SU-DHL-6 (cell line): ENCODE measurements around the gene RIPK3.

ENCODE experiments used
- H2AFZ ChIP-seq: fragments of 200-600 bp; sonication (generic); 2 replicates; pipeline ENCODE4 v1.6.1; 2014; ENCODE audit warnings: low read depth, mild to moderate bottlenecking, moderate library complexity, mixed read lengths, antibody characterized with exemption, low read length; ENCODE audit not compliant: severe bottlenecking
- H3F3A ChIP-seq: fragments of 200-600 bp; shearing (Covaris generic); 2 replicates; pipeline ENCODE4 v1.6.0; 2016; ENCODE audit warnings: antibody characterized with exemption, mild to moderate bottlenecking; ENCODE audit not compliant: insufficient read depth
- H3K27ac ChIP-seq: fragments of 200-600 bp; sonication (generic); 2 replicates; pipeline ENCODE4 v1.5.1; 2016; ENCODE audit warnings: low read depth, mild to moderate bottlenecking, low read length, moderate library complexity, mixed read lengths
- H3K27me3 ChIP-seq: fragments of 200-600 bp; sonication (generic), shearing (Covaris generic); 2 replicates; pipeline ENCODE4 v1.6.0; 2014; ENCODE audit warnings: mild to moderate bottlenecking, low read length
- H3K36me3 ChIP-seq: fragments of 200-600 bp; sonication (generic); 2 replicates; pipeline ENCODE4 v1.6.1; 2014; ENCODE audit warnings: mild to moderate bottlenecking, low read length, mixed read lengths
- H3K4me2 ChIP-seq: fragments of 300-600, 200-600 bp; shearing (Covaris generic), sonication (generic); 2 replicates; pipeline ENCODE4 v1.6.0; 2014; ENCODE audit warnings: low read length, low read depth, mild to moderate bottlenecking; ENCODE audit not compliant: poor library complexity, severe bottlenecking
- H3K4me3 ChIP-seq: fragments of 200-600 bp; sonication (generic); 2 replicates; pipeline ENCODE4 v1.5.1; 2014; ENCODE audit warnings: antibody characterized with exemption, low read length, mild to moderate bottlenecking, mixed read lengths; ENCODE audit not compliant: insufficient read depth, poor library complexity, severe bottlenecking
- H3K79me2 ChIP-seq: fragments of 200-600 bp; sonication (generic); 2 replicates; pipeline ENCODE4 v1.6.1; 2014; ENCODE audit warnings: mild to moderate bottlenecking, low read length, moderate library complexity; ENCODE audit not compliant: insufficient read depth
- H3K9ac ChIP-seq: fragments of 200-600 bp; sonication (generic); 2 replicates; pipeline ENCODE4 v1.7.0; 2014; ENCODE audit warnings: mild to moderate bottlenecking, low read length
- H3K9me2 ChIP-seq: fragments of 200-600 bp; sonication (generic); replicated peaks from 2 replicates; pipeline ENCODE4 v1.6.1; 2014; ENCODE audit warnings: low read length; ENCODE audit not compliant: insufficient read depth
- H3K9me3 ChIP-seq: fragments of 200-600 bp; sonication (generic); 2 replicates; pipeline ENCODE4 v1.6.1; 2014; ENCODE audit warnings: low read length, mixed read lengths; ENCODE audit not compliant: insufficient read depth
- H4K20me1 ChIP-seq: fragments of 200-600 bp; sonication (generic); 2 replicates; pipeline ENCODE4 v1.6.1; 2014; ENCODE audit warnings: low read depth, mild to moderate bottlenecking, antibody characterized with exemption, low read length, moderate library complexity, mixed read lengths
- CTCF ChIP-seq: fragments of 200-600 bp; sonication (generic); IDR thresholded peaks from one replicate; pipeline ENCODE4 v1.5.1; 2017; ENCODE audit warnings: antibody characterized with exemption, mild to moderate bottlenecking, low read length, moderate library complexity; ENCODE audit not compliant: insufficient read depth, poor library complexity, severe bottlenecking
- EZH2phosphoT487 ChIP-seq: fragments of 200-600 bp; sonication (generic), shearing (Covaris generic); conservative IDR thresholded peaks from 2 replicates; pipeline ENCODE4 v1.6.1; 2018; ENCODE audit warnings: mild to moderate bottlenecking, antibody characterized with exemption, low read length, moderate library complexity, mixed read lengths

Gene RIPK3

GRCh38 chr14:24313913-24314312 lies 25.9 kb downstream of the RIPK3 start:
- no peak for TF ChIP-seq EZH2phosphoT487
- Histone ChIP-seq H3K9me2 (no peaks in the 10 kb centered on the region), H4K20me1 (no peaks in the 10 kb centered on the region), H3K79me2 (no peaks in the 10 kb centered on the region), H3K36me3 (no peaks in the 10 kb centered on the region), H3F3A (no peaks in the 10 kb centered on the region), H3K27me3 (no peaks in the 10 kb centered on the region), H3K9ac (no peak overlapping the region), H2AFZ (no peak overlapping the region), H3K4me3 (no peak overlapping the region), H3K27ac (no peak overlapping the region), H3K9me3 (no peaks in the 10 kb centered on the region), H3K4me2 (no peak overlapping the region)

GRCh38 chr14:24312736-24313507 lies 26.9 kb downstream of the RIPK3 start:
- Histone ChIP-seq H3K79me2 (no peaks in the 10 kb centered on the region), H3K9me2 (no peaks in the 10 kb centered on the region), H3K4me3 (no peak overlapping the region), H3K9me3 (no peaks in the 10 kb centered on the region), H3K9ac (no peak overlapping the region), H4K20me1 (no peaks in the 10 kb centered on the region), H3K36me3 (no peaks in the 10 kb centered on the region), H2AFZ (no peak overlapping the region), H3K27ac (no peak overlapping the region), H3K27me3 (no peaks in the 10 kb centered on the region), H3F3A (no peaks in the 10 kb centered on the region), H3K4me2 (no peak overlapping the region)
- no peak for TF ChIP-seq CTCF
- no peak for TF ChIP-seq EZH2phosphoT487

GRCh38 chr14:24311837-24312615 lies 27.8 kb downstream of the RIPK3 start:
- H3K27me3 ChIP-seq, result no peaks in the 10 kb centered on the region
- peak overlapping the region; percentile 44; the same call in 1 of the 2 replicates for H3K9ac ChIP-seq
- H4K20me1 ChIP-seq, result no peaks in the 10 kb centered on the region
- no peak for TF ChIP-seq CTCF
- TF ChIP-seq EZH2phosphoT487, result no peak
- no peaks in the 10 kb centered on the region for H3F3A ChIP-seq
- H3K9me2 ChIP-seq, result no peaks in the 10 kb centered on the region
- no peak overlapping the region for H2AFZ ChIP-seq
- no peak overlapping the region for H3K4me3 ChIP-seq
- H3K9me3 ChIP-seq, result no peaks in the 10 kb centered on the region
- H3K79me2 ChIP-seq, result no peaks in the 10 kb centered on the region
- H3K4me2 ChIP-seq, result peak overlapping the region; percentile 44
- no peak overlapping the region for H3K27ac ChIP-seq
- no peaks in the 10 kb centered on the region for H3K36me3 ChIP-seq
